Epithelial cell of prostate (primary cell): ENCODE results near the gene MAP3K3.

Source experiments
- DNase-seq: peaks from one replicate; pipeline ENCODE4 v3.0.0-alpha.2; 2011; ENCODE audit warnings: low read depth, low spot score
- H3K27ac ChIP-seq: fragments of 450-650 bp; 2 replicates; pipeline ENCODE4 v1.5.1; 2017; ENCODE audit warnings: mild to moderate bottlenecking

MAP3K3 gene

DNA sequence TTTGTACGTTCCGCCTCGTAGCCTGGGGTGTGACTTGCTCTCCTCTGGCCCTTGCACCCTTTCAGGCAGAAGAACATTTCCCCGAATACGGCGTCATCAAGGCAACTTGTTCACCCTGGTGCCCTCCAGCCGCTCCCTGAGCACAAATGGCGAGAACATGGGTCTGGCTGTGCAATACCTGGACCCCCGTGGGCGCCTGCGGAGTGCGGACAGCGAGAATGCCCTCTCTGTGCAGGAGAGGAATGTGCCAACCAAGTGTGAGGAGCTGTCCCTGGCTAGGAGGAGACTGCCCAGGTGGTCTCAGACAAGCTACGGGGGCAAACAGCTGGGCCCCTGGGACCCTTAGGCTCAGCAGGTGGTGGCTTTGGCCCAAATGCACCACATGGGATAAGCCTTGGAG, 67.3 kb downstream of the MAP3K3 start:
- DNase-seq: no peak
- no peak overlapping the region for H3K27ac ChIP-seq

DNA sequence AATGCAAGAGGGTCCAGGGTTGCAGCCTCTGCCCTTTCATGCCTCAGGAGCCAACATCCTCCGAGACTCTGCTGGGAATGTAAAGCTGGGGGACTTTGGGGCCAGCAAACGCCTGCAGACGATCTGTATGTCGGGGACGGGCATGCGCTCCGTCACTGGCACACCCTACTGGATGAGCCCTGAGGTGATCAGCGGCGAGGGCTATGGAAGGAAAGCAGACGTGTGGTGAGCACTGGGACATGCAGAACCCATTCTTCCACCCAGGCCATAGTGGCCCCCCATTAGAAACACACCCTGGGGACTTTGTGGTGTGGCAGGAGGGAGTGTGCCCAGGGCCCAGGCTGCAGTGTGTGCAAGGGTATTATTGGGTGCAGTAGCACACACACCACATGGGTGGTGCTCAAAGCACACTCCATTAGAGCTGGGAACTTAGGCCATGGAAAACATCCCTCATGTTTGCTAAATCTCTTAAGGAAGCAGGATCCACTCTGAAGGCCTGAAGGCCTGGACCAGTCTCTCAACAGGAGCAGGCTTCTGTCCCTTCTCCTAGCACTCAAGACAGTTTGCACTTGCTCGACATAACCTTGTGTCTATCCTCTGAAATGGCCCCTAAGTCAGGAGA, 70.1 kb downstream of the MAP3K3 start:
- no peak for DNase-seq
- no peak overlapping the region for H3K27ac ChIP-seq

DNA sequence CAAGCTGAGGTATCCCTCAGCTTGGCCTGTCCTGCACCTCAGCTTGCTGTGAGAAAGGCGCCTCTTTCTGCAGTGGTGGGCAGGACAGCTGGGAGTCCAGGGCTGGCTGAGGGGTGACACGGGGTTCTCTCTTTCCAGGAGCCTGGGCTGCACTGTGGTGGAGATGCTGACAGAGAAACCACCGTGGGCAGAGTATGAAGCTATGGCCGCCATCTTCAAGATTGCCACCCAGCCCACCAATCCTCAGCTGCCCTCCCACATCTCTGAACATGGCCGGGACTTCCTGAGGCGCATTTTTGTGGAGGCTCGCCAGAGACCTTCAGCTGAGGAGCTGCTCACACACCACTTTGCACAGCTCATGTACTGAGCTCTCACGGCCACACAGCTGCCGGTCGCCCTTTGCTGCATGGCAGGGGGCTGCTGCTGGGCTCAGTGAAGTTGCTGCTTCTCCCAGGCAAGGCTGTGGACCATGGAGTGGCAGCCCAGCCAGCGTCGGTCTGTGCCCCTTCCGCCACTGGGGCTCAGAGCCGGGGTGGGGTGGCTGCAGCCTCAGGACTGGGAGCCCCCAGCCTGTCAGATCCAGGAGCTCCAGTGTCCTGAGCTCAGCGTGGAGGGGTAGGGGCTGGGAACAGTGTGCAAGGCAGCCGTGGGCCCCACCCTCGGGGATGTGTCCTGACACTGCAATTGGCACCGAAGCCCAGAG, 71.3 kb downstream of the MAP3K3 start:
- H3K27ac ChIP-seq: no peak overlapping the region
- DNase-seq: no peak

DNA sequence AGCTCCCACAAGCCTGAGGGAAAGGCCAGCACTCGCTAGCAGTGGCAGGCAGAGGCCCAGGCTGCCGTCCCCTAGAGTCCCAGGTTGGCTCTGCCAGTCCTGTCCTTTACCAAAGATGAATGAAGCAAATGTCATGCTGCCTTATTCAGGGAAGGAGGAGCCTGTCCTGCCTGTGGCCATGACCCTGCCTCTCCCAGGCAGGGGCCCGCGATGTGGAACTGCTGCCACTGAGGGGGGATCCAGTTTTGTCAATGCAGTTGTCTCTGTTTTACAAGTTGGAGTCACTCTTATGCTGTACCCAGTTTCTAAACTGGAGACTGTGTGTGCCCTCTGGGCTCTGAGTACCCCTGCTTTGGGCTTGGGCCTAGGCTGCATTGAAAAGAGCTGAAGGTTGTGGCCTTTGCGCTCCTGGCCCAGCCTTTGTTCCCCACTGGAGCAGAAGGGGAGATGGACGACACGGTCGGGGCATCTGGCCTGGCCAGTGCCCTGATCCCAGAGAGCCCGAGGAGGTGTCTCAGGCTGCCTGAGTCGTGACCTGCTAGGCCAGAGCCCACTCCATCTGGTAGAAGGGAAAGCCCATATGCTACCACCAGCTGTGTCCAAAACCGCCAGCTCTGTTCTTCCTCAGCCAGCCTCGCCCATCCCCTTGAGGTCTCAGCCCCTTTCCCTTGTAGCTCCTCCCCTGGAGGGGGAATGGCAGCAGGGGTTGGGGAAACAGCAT, 72.2 kb downstream of the MAP3K3 start:
- no peak overlapping the region for H3K27ac ChIP-seq
- no peak for DNase-seq

DNA sequence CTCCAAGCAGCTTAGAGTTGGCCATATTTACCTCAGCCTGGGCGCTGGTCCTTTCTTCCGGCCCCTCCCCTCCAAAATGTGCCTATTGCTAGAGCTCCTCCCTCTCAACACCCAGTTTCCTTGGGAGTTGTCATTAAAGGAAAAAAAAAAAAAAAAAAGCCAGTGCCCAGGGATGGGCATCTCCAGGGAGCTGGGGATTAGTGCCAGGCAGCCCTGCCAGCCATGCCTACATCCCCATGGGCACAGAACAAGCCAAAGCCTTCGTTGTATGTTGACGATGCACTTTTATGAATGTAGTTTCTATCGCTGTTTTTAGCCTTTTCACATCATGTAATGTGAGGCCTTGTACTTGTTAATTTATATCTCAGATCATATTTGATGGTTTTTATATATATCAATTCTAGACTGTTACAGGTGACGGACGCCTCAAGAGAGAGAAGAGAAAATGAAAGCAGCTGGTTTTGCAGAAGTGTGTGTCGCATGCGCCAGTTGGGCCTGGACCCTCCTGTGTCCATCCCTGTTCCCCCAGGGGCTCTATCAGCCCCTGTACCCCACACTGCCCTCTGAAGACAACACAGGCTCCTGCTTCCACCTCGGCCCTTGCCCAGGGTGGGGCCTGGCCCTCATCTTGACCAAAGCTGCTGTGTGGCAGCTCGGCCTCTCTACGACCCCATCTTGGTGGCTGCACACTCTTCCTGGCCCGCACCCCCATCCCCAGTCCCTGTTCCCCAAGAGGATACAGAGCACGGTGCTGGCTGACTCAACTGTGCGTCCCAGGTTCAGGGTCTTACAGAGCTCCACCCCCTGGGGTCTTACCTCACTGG, 72.9 kb downstream of the MAP3K3 start:
- no peak overlapping the region for H3K27ac ChIP-seq
- no peak for DNase-seq

DNA sequence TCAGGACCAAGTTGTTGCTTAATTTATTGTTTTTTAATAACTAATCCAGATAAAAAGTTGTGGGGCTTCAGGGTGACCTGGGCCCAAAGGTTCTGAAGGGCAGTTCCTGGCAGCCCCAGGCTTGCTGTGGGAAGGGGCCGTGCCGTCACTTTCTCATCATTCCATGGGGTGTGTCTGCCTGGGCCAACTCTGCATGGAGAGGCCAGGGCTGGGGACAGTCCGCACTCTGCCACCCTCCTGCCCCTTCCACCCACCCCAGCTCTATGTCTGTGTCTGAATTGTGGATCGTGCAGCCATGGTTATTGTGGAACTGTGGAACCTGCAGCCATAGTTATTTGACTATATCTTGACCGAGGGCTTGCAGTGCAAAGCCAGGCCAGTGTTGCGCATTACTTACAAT, 73.7 kb downstream of the MAP3K3 start:
- no peak for DNase-seq
- no peak overlapping the region for H3K27ac ChIP-seq

DNA sequence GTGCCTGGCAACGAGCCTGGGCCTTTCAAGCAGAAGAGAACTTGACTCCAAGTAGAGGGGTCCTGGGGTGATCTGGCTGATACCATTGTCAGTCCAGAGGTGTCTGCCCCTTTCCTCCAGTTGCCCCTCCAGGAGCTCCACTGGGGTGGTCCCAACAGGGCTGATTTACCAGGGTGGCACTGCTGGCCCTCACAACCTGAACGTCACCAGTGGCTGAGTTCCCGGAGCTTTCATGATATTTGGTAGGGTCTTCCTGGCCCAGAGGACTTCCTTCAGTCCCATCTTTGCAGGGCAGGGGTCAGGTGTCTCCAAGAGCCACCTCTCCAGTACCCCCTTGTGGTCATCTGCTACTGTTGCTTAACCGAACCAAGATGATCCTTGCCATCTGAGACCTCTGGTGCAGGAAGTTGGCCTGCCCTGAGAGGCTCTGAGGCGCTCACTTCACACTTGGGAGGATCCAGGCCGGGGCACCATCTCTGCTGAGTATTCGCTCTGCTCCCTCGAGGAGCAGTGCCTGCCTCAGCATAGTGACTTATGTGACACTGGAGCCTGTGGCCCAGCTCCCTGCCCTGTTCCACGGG, 74.3 kb downstream of the MAP3K3 start:
- no peak for DNase-seq
- no peak overlapping the region for H3K27ac ChIP-seq

DNA sequence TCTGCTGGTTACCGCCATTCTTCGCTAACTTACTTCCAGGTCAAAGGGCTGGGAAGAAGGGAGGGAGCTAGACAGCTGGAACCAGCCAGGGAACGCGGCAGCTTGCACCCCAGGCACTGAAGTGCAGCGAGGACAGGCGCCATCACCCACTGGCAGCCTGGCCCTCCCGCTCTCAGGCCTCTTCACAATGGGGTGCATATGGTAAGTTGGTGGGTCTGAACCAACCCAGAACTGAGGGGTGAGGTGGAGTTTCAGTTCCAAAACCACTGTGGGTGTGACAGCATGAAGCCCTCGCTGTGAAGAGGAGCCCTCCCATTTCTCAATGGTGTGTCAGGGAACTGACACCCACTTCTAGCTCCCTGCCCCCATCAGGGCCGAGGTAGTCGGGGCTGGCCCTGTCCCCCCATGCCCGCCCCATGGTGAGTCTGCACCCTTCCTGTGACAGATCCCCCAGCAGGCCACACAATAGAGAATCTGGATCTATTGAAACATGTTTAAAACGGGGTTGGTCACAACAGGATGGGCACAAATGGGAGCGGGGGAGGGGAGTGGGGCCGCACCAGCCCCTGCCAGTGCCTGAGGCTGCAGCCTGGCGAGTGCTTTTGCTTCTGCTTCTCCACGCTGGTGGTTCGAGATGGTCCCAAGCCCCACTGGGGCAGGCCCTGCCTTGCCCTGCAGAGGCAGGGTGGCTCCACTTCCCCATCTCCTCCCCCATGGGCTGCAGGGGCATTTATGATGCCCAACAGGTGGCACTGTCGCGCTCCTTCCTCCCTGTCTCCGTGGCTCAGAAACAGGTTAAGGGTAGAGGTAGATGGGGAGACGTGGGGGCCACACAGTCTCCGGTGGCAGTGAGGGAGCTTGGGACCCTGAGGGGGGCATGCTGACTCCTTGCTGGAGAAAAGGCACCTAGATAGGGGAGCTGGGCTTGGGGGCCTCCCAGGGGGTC, 75.4 kb downstream of the MAP3K3 start:
- no peak overlapping the region for H3K27ac ChIP-seq

DNA sequence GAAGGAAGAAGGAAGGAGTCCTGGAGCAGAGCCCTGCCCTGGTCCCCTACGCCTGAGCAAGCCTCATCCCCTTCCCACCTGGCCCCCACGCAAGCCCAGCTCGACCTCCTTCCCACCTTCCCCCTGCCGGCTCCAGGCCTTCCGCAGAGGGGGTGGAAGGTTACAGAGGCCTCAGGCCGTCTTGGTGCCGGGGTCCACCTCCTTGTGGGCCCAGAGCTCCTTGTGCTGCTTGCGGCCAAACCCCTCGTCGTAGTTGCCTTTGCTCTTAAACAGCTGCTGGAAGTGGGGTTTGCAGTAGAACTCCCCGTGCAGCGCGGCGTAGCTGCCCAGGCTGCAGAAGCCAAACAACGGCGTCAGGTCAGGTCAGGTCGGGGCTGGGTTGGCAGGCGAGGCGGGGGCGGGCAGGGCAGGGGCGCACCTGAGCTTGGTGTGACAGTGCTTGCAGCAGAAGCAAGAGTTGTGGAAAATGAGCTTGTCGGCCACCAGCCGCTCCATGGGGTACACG, 76.2 kb downstream of the MAP3K3 start:
- H3K27ac ChIP-seq: no peak overlapping the region
- DNase-seq: no peak

More for the DNA sequence above, 75.4 kb downstream of the MAP3K3 start:
- DNase-seq: no peak

DNA sequence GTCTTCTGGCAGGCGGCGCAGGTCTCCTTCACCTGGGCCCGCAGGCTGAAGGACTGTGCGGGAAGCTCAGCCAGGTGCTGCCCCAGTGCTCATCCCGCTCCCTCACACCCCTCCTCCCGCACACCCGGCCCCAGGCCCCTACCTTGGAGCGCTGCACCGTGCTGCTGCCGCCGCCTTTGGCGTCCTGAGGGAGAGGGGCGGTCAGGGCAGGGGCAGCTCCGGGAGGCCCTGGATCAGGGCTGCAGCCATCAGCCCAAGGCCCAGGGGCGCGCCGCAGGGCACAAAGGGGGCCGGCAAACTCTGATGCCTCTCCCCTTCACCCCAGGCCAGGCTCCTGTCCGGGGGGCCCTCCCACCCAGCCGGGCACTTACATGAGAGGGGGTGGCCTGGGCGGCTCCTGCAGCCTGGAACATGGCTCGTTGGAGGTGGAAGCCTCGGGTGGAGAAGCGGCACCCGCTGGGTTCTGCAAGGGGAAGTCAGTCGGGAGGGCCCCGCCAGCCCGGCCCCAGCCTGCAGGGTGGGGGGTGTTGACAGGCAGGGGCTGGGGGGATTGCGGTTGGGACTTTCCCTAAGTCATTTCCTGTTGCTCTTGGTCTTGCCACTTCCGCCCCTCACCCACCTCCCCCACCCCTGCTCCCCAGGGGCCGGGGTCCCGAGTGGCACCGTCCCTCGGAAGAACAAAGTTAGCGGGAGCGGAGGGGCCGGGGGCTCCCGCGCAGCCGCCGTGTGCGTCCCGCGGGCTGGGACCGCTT, 76.8 kb downstream of the MAP3K3 start:
- DNase-seq: no peak
- H3K27ac ChIP-seq: no peak overlapping the region

DNA sequence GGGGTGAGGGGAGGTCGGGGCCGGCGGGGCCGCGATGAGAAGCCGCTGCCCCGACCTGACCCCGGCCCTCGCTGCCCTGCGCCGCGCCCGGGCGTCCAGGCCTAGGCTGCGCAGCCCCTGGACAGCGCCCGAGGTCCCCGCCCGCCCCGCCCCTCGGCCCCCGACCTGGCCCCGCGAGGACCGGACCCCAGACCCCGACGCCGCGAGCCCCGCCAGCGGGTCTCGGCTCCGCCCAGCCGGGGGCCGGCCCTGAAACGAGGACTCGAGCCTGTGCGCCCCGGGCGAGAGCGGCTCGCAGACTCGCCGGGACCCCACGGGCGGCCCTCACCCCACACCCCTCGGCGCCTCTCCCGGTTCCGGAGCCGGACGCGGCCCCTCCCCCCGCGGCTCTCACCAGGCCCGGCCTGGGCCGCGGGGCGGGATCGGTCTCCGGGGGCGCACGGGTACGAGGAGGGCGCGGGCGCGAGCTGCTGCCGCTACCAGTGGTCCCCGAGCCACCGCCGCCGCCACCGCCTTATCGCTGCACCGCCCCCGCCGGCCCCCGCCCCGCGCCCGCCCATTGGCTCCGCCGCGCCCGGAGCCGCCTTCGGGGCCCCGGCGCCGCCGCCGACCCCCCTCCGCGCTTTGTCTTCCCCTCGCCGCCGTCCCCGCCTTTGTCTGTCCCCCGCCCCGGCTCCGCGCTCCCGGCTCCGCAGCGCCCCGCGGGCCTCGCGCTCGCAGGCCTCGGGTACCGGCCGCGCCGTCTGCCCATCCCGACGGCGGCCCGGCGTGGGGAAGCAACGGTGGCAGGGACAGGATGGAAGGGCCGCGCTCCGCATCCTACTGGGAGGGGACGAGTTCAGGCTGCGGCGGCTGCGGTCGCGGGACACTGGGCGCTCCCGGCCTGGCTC, 77.7 kb downstream of the MAP3K3 start, which contains the start of gene LIMD2:
Gene LIMD2 (minus strand): TSS at position 488 of the 890 bp plus-strand sequence. CDS start 827 bp downstream, outside the sequence.
- no peak within 1 kb of the TSS for H3K27ac ChIP-seq
- DNase-seq: no peak

DNA sequence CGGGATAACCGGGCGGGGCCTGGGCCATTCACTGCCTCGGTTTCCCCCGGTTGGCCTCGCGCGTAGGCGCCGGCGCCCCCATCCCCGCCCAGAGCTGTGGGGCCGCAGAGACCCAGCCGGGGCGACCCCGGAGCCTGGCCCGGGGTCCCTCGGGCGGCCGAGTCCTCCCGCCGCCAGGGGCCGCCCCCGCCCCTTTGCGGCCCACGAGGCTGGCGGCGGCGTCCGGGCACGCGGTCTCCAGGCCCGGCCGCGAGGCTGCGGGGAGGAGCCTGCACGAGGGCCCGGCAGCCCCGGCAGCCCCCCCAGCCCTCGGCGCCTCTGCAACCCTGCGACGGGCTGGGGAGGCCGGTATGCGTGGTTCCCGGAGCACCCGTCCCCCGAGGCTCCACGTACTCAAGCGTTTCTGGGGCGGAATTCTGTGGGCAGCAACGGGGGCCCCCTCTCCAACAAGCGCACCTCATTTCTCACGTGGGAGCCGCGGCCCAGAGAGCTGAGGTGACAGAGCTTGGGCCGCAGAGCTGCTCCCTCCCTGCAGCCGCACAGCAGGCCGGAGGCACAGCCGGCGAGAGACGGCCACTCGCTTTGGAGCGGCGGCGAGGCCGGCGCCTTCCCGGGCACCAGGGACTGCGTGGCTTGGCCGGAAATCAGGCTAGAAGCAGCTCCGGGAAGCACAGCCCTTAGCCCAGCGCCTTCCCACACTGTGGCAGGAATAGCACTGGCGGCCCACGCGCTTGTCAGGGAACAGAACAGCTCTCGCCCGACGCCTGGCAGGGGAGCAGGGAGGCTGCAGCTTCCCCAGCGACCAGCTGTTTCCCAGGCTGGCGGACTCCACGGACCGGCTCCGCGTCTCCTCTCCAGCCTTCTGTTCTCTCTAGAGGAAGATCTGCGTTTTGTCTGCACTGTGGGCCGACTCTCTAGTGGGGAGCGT, 78.6 kb downstream of the MAP3K3 start:
- DNase-seq: no peak
- H3K27ac ChIP-seq: no peak overlapping the region

DNA sequence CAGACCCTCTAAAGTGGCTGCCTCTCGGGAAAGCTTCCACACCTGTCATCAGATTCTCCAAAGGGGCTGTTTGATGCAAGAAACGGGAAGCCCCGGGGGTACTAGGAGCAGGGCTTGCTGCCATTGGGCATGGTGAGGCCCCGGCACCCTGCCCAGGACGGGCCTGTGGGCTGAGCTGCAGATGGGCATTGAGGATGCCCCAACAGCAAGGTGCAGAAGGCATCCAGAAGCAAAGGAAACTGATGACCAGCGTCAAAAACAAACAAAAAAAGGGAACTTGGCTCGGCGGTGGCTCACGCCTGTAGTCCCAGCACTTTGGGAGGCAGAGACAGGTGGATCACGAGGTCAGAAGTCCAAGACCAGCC, 79.2 kb downstream of the MAP3K3 start:
- no peak for DNase-seq
- H3K27ac ChIP-seq: no peak overlapping the region

DNA sequence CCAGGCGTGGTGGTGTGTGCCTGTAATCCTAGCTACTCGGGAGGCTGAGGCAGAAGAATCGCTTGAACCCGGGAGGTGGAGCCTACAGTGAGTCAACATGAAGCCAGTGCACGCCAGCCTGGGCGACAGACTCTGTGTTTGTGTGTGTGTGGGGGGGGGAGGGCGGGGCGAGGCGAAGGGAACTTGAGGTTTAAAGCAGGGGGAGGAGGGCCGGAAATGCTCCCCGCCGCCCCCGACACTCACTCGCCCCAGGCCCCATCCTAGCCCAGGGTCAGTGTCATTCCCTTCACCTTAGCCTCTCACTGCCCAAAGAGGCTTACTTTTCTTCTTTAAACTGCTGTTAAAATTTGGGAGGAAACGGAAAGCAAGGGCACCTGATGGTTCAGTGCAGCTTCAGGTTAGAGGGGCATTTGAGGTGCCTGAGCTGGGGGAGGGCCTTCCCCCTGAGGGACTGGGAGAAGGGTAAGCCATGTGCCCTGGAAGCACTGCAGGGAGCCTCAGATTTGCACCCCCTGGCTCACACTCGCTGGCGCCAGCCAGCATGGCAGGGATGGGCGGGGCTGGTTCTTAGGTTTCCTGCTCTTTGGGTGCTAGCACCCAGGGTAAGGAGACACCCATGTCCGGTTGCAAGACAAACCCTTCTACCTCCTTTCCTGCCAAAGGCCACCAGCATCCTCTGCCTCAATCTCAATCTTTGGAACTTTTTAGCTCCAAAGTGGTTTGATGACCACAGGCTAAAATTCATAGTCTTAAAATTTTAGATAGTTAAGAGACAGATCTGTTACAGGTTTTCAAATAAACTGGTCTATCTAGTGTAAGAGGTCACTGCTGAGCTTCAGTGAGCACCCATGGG, 79.9 kb downstream of the MAP3K3 start:
- H3K27ac ChIP-seq: no peak overlapping the region
- DNase-seq: no peak

DNA sequence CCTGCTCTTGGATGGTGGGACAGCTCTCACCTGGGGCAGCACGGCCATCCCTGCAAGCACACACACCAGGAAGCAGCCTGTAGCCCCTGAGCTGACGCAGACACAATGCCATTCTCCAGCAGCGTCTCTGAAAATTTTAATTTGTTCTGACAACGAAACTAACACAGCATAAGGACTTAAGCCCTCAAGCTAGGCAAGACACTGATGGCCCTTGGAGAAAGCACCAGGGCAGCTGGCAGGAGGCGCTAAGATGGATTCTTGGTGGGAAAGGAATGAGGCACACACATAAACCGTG, 80.5 kb downstream of the MAP3K3 start:
- DNase-seq: no peak

DNA sequence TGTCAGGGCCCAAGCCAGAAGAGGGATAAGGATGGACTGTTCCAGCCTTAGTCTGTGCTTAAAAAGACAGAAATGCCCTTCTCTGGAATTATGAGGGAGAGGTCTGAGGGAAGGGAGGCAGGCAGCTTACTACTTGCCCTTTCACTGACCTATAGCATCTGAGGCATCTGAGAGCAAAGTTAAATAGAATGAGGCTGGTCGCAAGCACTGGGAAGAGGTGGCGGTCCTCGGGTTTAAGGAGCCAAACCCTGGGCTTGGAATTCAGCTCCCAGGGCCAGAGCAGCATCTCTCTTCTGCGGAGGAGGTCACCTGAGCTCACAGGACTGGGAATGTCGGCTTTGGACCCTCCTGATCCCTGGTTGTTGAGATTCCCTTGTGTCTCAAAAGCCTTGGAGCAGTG, 80.8 kb downstream of the MAP3K3 start:
- DNase-seq: no peak
- no peak overlapping the region for H3K27ac ChIP-seq

More for the DNA sequence above, 80.5 kb downstream of the MAP3K3 start:
- no peak overlapping the region for H3K27ac ChIP-seq
